ENCODE measurements around the gene ZNF320. TPM values are rescaled to one million over a fixed set of nuclear protein-coding genes. Genes with fewer than 3 reads are reported as not detected.
"Not testable (repeated sequence)": the region's sequence is repeated elsewhere in the genome, so short reads cannot be mapped to it uniquely, and the experiment has no call there.

The ZNF320 gene
- total RNA-seq, 2 experiments from 2014 or later = 13.0 to 13.3 TPM

DNA sequence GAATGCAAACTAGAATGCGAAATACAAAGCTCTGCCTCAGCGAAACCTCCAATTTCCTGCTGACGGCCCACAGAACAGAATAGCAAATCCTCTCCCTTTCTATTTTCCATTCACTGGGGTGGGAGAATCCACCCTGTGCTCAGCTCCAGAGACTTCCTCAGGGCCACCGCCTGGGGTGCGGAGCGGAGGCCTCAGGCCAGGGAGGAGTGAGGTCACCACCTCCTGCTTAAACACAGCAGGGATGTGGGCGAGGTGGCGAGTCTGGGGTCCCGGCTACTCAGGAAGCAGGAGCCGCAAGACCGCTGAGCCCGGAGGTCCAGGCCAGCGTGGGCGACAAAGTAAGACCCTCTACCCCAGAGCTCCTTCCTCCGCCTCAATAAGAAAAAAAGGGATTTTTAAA lies 666 bp upstream of the ZNF320 start:
- Mint-ChIP-seq H3K4me3 (peak overlapping the region; percentile 90), H3K36me3 (peaks cover 29% of the 10 kb centered on the region), H3K9me3 (peaks cover 5% of the 10 kb centered on the region), H3K27ac (peak overlapping the region; percentile 94), H3K27me3 (no peaks in the 10 kb centered on the region), H3K4me1 (peaks cover 9% of the 10 kb centered on the region)
- POLR2A ChIA-PET = interaction anchor here (1.1 kb wide), 1 partner anchor 209 kb away, joined by 3 read pairs; no protein-coding TSS in a partner anchor
- ATAC-seq (ENCODE audit: low read depth) (no peak), DNase-seq (no peak)

DNA sequence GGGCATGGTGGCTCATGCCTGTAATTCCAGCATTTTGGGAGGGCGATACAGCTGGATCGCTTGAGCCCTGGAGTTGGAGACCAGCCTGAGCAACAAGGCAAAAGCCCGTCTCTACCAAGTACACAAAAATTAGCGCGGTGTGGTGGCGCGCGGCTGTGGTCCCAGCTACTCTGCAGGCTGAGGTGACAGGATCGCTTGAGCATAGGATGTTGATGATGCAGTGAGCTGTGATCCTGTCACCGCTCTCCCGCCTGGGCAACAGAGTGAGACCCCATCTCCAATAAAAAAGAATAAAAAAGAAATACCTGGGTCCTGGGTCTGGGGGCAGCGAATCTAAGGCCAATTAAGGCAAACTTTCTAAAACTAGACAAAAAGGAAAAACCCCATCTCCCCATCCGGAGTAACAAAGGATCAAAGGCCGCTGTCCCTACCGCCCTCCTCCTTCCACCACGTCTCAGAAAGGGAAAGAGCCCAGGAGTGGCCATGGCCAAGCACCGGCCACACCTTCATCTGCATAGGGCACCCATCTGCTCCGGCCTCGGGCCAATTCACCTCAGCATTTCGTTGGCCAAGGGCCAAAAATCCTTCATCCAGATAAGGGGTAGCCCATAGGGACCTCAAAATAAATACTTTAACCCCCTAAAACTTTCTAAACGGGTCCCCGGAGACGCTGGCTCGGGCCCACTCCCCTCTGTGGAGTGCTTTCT lies 851 bp downstream of the ZNF320 start:
- Mint-ChIP-seq H3K4me1 (peaks cover 11% of the 10 kb centered on the region), H3K4me3 (peak overlapping the region; percentile 90), H3K27ac (peak overlapping the region; percentile 94), H3K36me3 (peaks cover 41% of the 10 kb centered on the region), H3K9me3 (peaks cover 5% of the 10 kb centered on the region), H3K27me3 (no peaks in the 10 kb centered on the region)
- no peak for DNase-seq
- POLR2A ChIA-PET = interaction anchor here (0.6 to 1.2 kb wide), 2 partner anchors 262 to 624 kb away, joined by 3 to 4 read pairs; no protein-coding TSS in a partner anchor
- no peak for ATAC-seq (ENCODE audit: low read depth)

DNA sequence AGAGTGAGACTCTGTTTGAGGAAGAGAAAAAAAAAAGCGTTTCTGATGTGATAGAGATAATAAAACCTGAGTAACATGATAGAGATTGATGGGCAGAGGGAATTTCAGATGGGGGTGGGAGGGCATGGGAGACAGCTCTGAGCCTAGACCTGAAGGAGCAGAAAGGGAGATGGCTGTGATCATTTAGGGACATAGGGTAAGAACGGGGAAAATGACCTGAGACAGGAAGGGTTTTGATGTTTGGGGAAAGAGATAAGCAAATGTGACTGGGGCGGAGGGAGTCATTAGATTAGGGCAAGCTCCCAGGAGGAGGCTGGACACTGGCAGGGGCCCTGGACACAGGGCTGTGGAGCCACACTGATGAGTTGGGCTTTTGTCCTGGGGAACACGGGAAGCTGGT lies 6.1 kb downstream of the ZNF320 start:
- H3K36me3 Mint-ChIP-seq = peaks cover 79% of the 10 kb centered on the region
- no peak overlapping the region for H3K27ac Mint-ChIP-seq
- peaks cover 3% of the 10 kb centered on the region for H3K4me1 Mint-ChIP-seq
- DNase-seq (no peak), ATAC-seq (ENCODE audit: low read depth) (no peak)
- H3K27me3 Mint-ChIP-seq = no peaks in the 10 kb centered on the region
- H3K9me3 Mint-ChIP-seq = peaks cover 16% of the 10 kb centered on the region
- POLR2A ChIA-PET = no interaction called here
- H3K4me3 Mint-ChIP-seq = no peak overlapping the region

DNA sequence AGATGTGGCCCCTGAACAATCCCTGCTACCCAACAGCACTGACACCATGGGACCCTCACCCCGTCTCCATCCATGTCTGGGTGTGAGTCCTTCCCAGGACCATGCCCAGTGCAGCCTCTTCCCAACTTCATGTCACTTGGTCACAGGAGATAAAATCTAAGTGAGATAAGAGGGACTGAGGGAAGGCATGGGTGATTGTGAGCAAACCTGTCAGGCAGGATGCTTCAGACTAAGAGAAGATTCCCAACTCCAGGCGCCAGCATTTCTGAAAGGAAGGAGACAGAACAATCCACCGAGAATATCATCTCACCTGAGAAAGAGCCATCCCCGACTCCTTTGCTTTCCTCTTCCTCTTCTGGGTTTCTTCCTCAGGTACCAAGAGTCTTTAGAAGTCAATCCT lies 7.5 kb downstream of the ZNF320 start:
- no peak for ATAC-seq (ENCODE audit: low read depth)
- Mint-ChIP-seq H3K4me3 (no peak overlapping the region), H3K36me3 (peaks cover 81% of the 10 kb centered on the region), H3K27ac (no peak overlapping the region), H3K4me1 (peaks cover 3% of the 10 kb centered on the region), H3K9me3 (peaks cover 18% of the 10 kb centered on the region), H3K27me3 (no peaks in the 10 kb centered on the region)
- DNase-seq = no peak
- POLR2A ChIA-PET = no interaction called here

DNA sequence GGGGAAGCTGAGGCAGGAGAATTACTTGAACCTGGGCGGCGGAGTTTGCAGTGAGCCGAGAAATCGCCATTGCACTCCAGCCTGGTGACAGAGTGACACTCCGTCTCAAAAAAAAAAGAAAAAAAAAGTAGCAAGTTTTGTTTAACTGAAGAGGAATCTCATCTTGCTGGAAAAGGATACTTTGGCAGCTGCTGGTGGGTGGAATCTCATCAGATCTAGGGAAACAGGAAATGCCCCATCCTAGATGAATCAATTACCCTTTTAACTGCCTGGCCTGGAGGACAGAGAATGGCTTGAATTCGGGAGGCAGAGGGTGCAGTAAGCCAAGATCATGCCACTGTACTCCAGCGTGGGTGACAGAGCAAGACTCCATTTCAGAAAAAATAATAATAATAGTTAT lies 8.4 kb downstream of the ZNF320 start:
- ATAC-seq (ENCODE audit: low read depth) (no peak), DNase-seq (no peak)
- Mint-ChIP-seq H3K36me3 (peaks cover 81% of the 10 kb centered on the region), H3K4me1 (peaks cover 3% of the 10 kb centered on the region), H3K4me3 (no peak overlapping the region), H3K27ac (no peak overlapping the region), H3K9me3 (peaks cover 18% of the 10 kb centered on the region), H3K27me3 (no peaks in the 10 kb centered on the region)
- POLR2A ChIA-PET = no interaction called here

DNA sequence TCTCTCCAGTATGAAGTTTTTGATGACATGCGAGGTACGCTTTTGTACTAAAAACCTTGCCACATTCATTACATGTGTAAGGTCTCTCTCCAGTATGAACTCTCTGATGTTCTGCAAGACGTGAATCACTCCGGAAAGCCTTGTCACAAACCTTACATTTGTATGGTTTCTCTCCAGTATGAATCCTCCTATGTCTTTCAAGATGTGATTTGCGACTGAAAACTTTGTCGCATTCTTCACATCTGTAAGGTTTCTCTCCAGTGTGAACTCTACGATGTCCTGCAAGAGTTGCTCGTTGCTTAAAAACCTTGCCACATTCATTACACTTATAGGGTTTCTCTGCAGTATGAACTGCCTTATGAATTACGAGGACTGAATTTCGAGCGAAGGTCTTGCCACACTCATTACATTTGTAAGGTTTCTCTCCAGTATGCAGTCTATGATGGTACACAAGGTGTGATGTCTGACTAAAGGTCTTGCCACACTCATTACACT lies 16.5 kb downstream of the ZNF320 start:
- Mint-ChIP-seq H3K4me3 (no peak overlapping the region), H3K9me3 (peaks cover 42% of the 10 kb centered on the region), H3K27ac (no peak overlapping the region), H3K27me3 (no peaks in the 10 kb centered on the region), H3K36me3 (peaks cover 75% of the 10 kb centered on the region), H3K4me1 (no peaks in the 10 kb centered on the region)
- DNase-seq = no peak
- POLR2A ChIA-PET = no interaction called here
- no peak for ATAC-seq (ENCODE audit: low read depth)

DNA sequence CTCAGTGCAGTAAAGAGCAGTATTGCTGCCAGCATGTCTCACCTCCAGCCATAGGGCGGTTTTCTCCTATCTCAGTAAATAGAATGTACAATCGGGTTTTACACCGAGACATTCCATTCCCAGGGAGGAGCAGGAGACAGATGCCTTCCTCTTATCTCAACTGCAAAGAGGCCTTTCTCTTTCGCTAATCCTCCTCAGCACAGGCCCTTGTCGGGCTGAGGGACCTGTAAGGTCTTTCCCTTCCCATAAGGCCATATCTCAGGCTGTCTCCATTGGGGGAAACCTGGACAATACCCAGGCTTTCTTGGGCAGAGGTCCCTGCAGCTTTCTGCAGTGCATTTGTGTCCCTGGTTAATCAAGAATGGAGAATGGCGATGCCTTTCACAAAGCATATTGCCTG lies 24.4 kb downstream of the ZNF320 start:
- POLR2A ChIA-PET; ATAC-seq (ENCODE audit: low read depth); H3K27ac Mint-ChIP-seq; H3K4me1 Mint-ChIP-seq; H3K4me3 Mint-ChIP-seq; DNase-seq; H3K27me3 Mint-ChIP-seq: not testable (repeated sequence)
- H3K9me3 Mint-ChIP-seq = peaks cover 40% of the 10 kb centered on the region
- peaks cover 11% of the 10 kb centered on the region for H3K36me3 Mint-ChIP-seq

DNA sequence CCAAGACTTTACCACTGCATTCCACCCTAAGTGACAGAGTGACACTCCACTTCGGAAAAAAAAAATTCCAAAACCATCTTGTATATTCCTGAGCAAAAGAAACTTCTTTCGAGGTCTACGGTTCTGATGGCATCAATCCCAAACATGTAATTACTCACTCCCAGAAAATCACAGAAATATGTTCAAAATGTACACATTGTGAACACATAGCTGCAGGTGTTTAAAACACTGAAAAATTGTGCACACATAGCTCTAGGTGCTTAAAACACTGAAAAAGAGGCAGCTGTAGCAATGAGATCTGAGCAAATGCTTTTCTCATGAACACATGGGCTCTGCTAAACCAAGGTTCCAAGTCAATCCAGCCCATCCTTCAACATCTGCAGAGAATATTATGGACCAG lies 26.0 kb downstream of the ZNF320 start:
- Mint-ChIP-seq H3K4me1 (no peaks in the 10 kb centered on the region), H3K27ac (no peak overlapping the region), H3K36me3 (peaks cover 8% of the 10 kb centered on the region), H3K4me3 (no peak overlapping the region), H3K27me3 (no peaks in the 10 kb centered on the region), H3K9me3 (peaks cover 35% of the 10 kb centered on the region)
- POLR2A ChIA-PET = no interaction called here
- no peak for DNase-seq
- no peak for ATAC-seq (ENCODE audit: low read depth)

DNA sequence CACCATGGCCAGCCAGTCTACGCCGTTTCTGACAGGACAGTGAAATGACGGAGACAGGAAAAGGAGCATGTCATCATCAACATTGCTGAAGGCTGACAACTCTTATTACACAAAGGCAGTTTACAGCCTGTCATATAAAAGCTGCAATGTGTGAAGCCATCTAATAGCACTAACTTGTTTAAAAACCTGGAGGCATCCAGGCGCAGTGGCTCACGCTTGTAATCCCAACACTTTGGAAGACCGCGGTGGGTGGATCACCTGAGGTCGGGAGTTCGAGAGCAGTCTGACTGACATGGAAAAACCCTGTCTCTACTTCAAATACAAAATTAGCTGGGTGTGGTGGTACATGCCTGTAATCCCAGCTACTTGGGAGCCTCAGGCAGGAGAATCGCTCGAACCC lies 29.4 kb downstream of the ZNF320 start:
- POLR2A ChIA-PET; DNase-seq; H3K27ac Mint-ChIP-seq; H3K4me1 Mint-ChIP-seq; H3K27me3 Mint-ChIP-seq; H3K4me3 Mint-ChIP-seq; ATAC-seq (ENCODE audit: low read depth); H3K36me3 Mint-ChIP-seq: not testable (repeated sequence)
- H3K9me3 Mint-ChIP-seq = peaks cover 27% of the 10 kb centered on the region

DNA sequence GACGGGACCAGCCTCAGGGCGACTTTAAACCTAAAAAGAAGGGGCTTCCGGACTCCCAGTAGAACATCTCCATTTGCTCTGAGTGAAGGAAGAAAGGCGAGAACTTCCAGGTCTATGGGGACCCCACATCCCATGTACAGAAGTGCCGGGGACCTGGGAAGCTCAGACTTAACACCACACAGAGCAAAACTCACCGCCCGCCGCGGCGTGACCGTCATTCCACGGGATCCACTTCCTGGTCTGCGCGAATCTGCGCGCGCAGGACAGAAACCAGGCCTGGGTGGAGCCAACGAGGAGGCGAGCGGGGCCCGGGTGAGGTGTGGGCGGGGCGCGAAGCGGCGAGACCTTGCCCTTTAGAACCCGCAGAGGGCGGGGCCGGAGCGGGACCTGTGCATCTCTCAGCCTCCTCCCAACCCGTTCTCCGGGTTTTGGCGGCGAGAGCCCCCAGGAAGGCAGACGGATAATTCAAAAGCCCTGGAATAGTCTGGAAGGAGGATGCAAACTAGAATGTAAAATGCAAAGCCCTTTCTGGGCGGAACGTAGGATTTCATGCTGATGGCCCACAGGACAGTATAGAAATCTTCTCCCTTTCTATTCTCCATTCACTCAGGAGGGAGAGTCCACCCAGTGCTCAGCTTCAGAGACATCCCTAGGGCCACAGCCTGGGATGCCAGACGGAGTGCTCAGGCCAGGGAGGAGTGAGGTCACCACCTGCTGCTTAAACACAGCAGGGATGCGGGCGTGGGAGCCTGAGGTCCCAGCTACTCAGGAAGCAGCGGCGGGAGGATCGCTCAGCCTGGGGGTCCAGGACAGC lies 39.9 kb downstream of the ZNF320 start, which contains the start of gene ZNF468:
TSS of gene ZNF468 (minus strand) at position 242 of the 814 bp plus-strand sequence. CDS start 3,347 bp downstream, outside the sequence.
- H3K4me3 Mint-ChIP-seq = peak within 1 kb of the TSS; percentile 98
- H3K36me3 Mint-ChIP-seq = peaks cover 32% of the 10 kb centered on the region
- POLR2A ChIA-PET = interaction anchor here (0.5 to 0.7 kb wide), 2 partner anchors 67 to 300 kb away, joined by 3 read pairs; no protein-coding TSS in a partner anchor
- H3K9me3 Mint-ChIP-seq = peaks cover 27% of the 10 kb centered on the region
- DNase-seq = peak; percentile 77
- not testable (repeated sequence) for H3K27me3 Mint-ChIP-seq, H3K4me1 Mint-ChIP-seq
- peak within 1 kb of the TSS; percentile 83 for H3K27ac Mint-ChIP-seq
- ATAC-seq (ENCODE audit: low read depth) = peak; percentile 98

DNA sequence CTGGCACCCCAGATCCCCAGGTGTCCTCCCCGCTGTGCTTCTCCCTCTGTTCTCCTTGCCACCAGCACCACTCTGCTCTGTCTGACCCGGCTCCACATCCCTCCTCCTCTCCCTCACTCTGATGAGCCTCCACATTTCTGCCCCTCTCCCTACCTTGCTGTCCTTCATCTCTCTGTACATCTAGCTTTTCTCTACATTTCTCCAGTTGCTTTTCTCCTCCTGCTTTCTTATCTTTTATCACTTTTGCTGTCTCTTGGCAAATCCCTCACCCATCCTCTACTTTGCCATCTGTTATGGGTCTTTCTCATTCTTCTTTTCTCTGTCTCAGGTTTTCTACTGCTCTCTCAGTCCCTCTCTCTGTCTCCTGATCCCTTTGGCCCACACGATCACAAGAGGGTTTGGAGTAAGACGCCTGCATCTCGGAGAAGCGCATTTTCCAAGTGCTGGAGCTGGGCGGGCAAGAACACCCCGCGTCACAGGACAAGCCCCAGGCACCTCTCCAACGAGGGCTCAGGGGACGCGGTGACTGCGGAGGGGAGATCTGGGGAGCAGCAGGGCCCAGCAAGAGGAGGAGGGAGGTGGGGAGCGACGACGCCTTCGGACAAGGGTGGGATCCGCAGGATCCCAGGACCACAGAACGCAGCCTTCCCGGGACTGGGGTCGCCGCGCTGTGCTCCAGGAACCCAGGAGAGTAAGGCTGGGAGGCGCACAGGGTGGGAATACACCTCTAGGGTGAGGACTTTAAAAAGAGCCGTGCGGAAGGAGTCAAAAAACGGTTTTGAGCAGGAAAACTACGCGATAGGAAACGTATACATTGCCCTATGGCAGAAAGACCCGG lies 40.7 kb downstream of the ZNF320 start:
- DNase-seq, POLR2A ChIA-PET, H3K27me3 Mint-ChIP-seq, H3K4me1 Mint-ChIP-seq: not testable (repeated sequence)
- peak overlapping the region; percentile 98 for H3K4me3 Mint-ChIP-seq
- peaks cover 36% of the 10 kb centered on the region for H3K36me3 Mint-ChIP-seq
- peaks cover 21% of the 10 kb centered on the region for H3K9me3 Mint-ChIP-seq
- peak; percentile 3 for ATAC-seq (ENCODE audit: low read depth)
- H3K27ac Mint-ChIP-seq = peak overlapping the region; percentile 83
